ENCODE results near the gene ERC1. TPM values are rescaled to one million over a fixed set of nuclear protein-coding genes. Genes with fewer than 3 reads are reported as not detected.
A peak's percentile ranks its signal among the peaks of the same experiment; 100 is the strongest.

ERC1 gene
- total and polyA plus RNA-seq, 2 of the 4 experiments (the other 2 are of a cell fraction) = 11.6 to 25.6 TPM

- H2AK9ac ChIP-seq (replicated peaks; ENCODE audit: low read depth, low read length, poor library complexity) = no peak overlapping the region
- no peaks in the 10 kb centered on the region for H3K9me3 ChIP-seq (ENCODE audit: control insufficient read depth, insufficient read depth, low read length)
- H2BK5ac ChIP-seq (ENCODE audit: low read depth, low read length, poor library complexity, severe bottlenecking) = peak overlapping the region; percentile 44
- peak overlapping the region; percentile 55 for H3K14ac ChIP-seq (replicated peaks; ENCODE audit: low read depth, low read length)
- H4K91ac ChIP-seq (ENCODE audit: insufficient read depth, low read depth, low read length) = no peak overlapping the region
- peak overlapping the region; percentile 15 for H3K23ac ChIP-seq (ENCODE audit: low read depth, low read length)
- no peak overlapping the region for H2BK15ac ChIP-seq (ENCODE audit: low read depth, low read length)
- intact Hi-C loops (cut with micrococcal nuclease) (loop anchor here (5.0 kb wide), 1 partner anchor 378 kb away; no protein-coding TSS in a partner anchor), in situ Hi-C loops (cut with MboI; ENCODE audit: low sequenced_read_pairs) (no loop called here), dilution Hi-C loops (cut with HindIII; ENCODE audit: low sequenced_read_pairs, unreplicated experiment) (no loop called here)
- no peak overlapping the region for H2BK20ac ChIP-seq (ENCODE audit: low read depth, low read length)
- H3K56ac ChIP-seq (ENCODE audit: extremely low read depth, insufficient read depth, low read length) = no peak overlapping the region
- H3K27me3 ChIP-seq (ENCODE audit: control insufficient read depth, insufficient read depth, low read length) = no peaks in the 10 kb centered on the region
- H3K36me3 ChIP-seq (ENCODE audit: control insufficient read depth, insufficient read depth, low read length) = no peaks in the 10 kb centered on the region
- no peaks in the 10 kb centered on the region for H3K9me1 ChIP-seq (ENCODE audit: insufficient read depth, low read length)
- no peak overlapping the region for H4K5ac ChIP-seq (ENCODE audit: low read depth, low read length)
- no peak overlapping the region; the same call in 1 of the 2 replicates for H2AK5ac ChIP-seq (ENCODE audit: low read depth, low read length)
- ATAC-seq (ENCODE audit: low read depth) (0 out of 2 replicates have a peak, but pooled peaks have one; percentile 27), DNase-seq (no peak)
- H3K4me1 ChIP-seq (ENCODE audit: control insufficient read depth, insufficient read depth, low read length) = peaks cover 1% of the 10 kb centered on the region; the same call in 1 of the 2 replicates
- H4K20me1 ChIP-seq (ENCODE audit: insufficient read depth, low read length) = no peaks in the 10 kb centered on the region
- ChIA-PET CTCF (interaction anchor here (1.2 kb wide), 1 partner anchor 8 kb away, joined by 3 read pairs; no protein-coding TSS in a partner anchor), POLR2A (ENCODE audit: unreplicated experiment) (no interaction called here)
- BruUV-seq (replicated peaks) = no TSS peak
- H3K4me3 ChIP-seq (ENCODE audit: insufficient read depth, low read depth, low read length) = peak overlapping the region; percentile 36; the same call in 1 of the 2 replicates
- no peak overlapping the region for H3K18ac ChIP-seq (ENCODE audit: low read depth, low read length)
- no peak overlapping the region; the same call in 1 of the 2 replicates for H3K4ac ChIP-seq (ENCODE audit: low read depth, low read length)
- H2BK120ac ChIP-seq (ENCODE audit: low read depth, low read length) = peak overlapping the region; percentile 1; the same call in 1 of the 2 replicates
- WGBS, 2 experiments (ENCODE audit: extremely low coverage in 2 of 2, insufficient read length in 1 of 2) = 80% methylated on average over 1 of the region's 6 CpGs; no CpG with 5 or more reads in 1 of the 2 experiments
- peaks cover 6 to 11% of the 10 kb centered on the region in 2 experiments; a peak in 2 of 4 replicates for H3K79me1 ChIP-seq (ENCODE audit: low read depth in 1 of 2, low read length in 2 of 2)
- H4K8ac ChIP-seq (ENCODE audit: low read depth in 2 of 2, low read length in 2 of 2) = peak overlapping the region in 1 of 2 experiments; percentile 68; a peak in 2 of 4 replicates
- H3K9ac ChIP-seq (ENCODE audit: low read depth, low read length) = peak overlapping the region; percentile 41; the same call in 1 of the 2 replicates
- peak overlapping the region; percentile 95 for H3K4me2 ChIP-seq (ENCODE audit: low read depth, low read length)
- no peak overlapping the region for H2AFZ ChIP-seq (replicated peaks; ENCODE audit: low read length, poor library complexity)
- H3K27ac ChIP-seq (ENCODE audit: insufficient read depth, low read length) = no peak overlapping the region; the same call in 1 of the 2 replicates
- TF ChIP-seq NFE2L2 (IDR thresholded peaks at IDR 0.05; ENCODE audit: low read depth, low read length) (no peak), RFX5 (IDR thresholded peaks at IDR 0.05; ENCODE audit: low read depth, low read length) (no peak), CTCF (conservative IDR thresholded peaks at IDR 0.05; ENCODE audit: low read depth, low read length) (no peak), SMC3 (IDR thresholded peaks at IDR 0.05; ENCODE audit: low read depth, low read length) (no peak), CEBPB (IDR thresholded peaks at IDR 0.05; ENCODE audit: low read depth, low read length) (no peak), ELK1 (IDR thresholded peaks at IDR 0.05; ENCODE audit: borderline replicate concordance, low read depth, low read length) (no peak), CHD1 (IDR thresholded peaks at IDR 0.05; ENCODE audit: low read depth, low read length) (no peak), POLR2A (IDR thresholded peaks at IDR 0.05; ENCODE audit: low read depth, low read length) (no peak), RAD21 (IDR thresholded peaks at IDR 0.05; ENCODE audit: low read length) (no peak), MAZ (IDR thresholded peaks at IDR 0.05; ENCODE audit: borderline replicate concordance, low read depth, low read length) (no peak), MAFK (IDR thresholded peaks at IDR 0.05; ENCODE audit: low read depth, low read length) (no peak), BHLHE40 (IDR thresholded peaks at IDR 0.05; ENCODE audit: low read depth, low read length) (no peak), MXI1 (IDR thresholded peaks at IDR 0.05; ENCODE audit: borderline replicate concordance, low read depth, low read length) (no peak), FOS (IDR thresholded peaks at IDR 0.05; ENCODE audit: low read depth, low read length) (no peak), USF2 (IDR thresholded peaks at IDR 0.05; ENCODE audit: low read depth, low read length) (no peak)
Observed at GRCh38 chr12:1204581-1205121, 213.6 kb downstream of the ERC1 start.
